GM10248 (cell line): ENCODE data around the gene CHDH.

Experiments
- CTCF ChIA-PET: fragments of 300-600 bp; sonication (Branson Sonifier 250); formaldehyde crosslinking; extraction: SDS; loops from one replicate; lab custom pipeline; 2021; ENCODE audit warnings: antibody characterized with exemption; lab: Yijun Ruan, JAX
- POLR2A ChIA-PET: fragments of 350-650 bp; sonication (Branson Sonifier 250); formaldehyde crosslinking; extraction: SDS; loops from one replicate; lab custom pipeline; 2020; ENCODE audit warnings: antibody characterized with exemption; lab: Yijun Ruan, JAX
- DNase-seq: peaks from one replicate; pipeline ENCODE4 v3.0.0; 2012; ENCODE audit errors: extremely low spot score
- CTCF ChIP-seq: IDR thresholded peaks from 2 replicates; pipeline ENCODE4 v1.5.1; 2012; ENCODE audit warnings: mild to moderate bottlenecking, low read depth; ENCODE audit errors: extremely low read depth, missing control alignments, control extremely low read depth

CHDH gene

GRCh38 chr3:53813876-53814275 lies 32.3 kb downstream of the CHDH start:
- no peak for TF ChIP-seq CTCF
- POLR2A ChIA-PET = no interaction called here
- CTCF ChIA-PET = no interaction called here
- no peak for DNase-seq

GRCh38 chr3:53813229-53813628 lies 33.0 kb downstream of the CHDH start:
- DNase-seq = no peak
- ChIA-PET POLR2A (no interaction called here), CTCF (no interaction called here)
- TF ChIP-seq CTCF = no peak

- CTCF ChIA-PET = no interaction called here
Measured at GRCh38 chr3:53812434-53812833, 33.8 kb downstream of the CHDH start.

GRCh38 chr3:53811143-53811927 lies 34.9 kb downstream of the CHDH start:
- CTCF ChIA-PET = interaction anchor here (1.0 kb wide), 1 partner anchor 436 kb away, joined by 3 read pairs; no protein-coding TSS in a partner anchor
- POLR2A ChIA-PET = no interaction called here
- no peak for DNase-seq
- TF ChIP-seq CTCF = no peak

More at GRCh38 chr3:53812434-53812833, 33.8 kb downstream of the CHDH start:
- DNase-seq = no peak
- POLR2A ChIA-PET = no interaction called here
- TF ChIP-seq CTCF = no peak

- no peak for TF ChIP-seq CTCF
- ChIA-PET POLR2A (no interaction called here), CTCF (interaction anchor here (1.6 kb wide), 1 partner anchor 12 kb away, joined by 4 read pairs; no protein-coding TSS in a partner anchor)
- no peak for DNase-seq
Measured at GRCh38 chr3:53809764-53810400, 36.3 kb downstream of the CHDH start.

- POLR2A ChIA-PET = no interaction called here
- DNase-seq = no peak
- TF ChIP-seq CTCF = no peak
- CTCF ChIA-PET = interaction anchor here (1.6 kb wide), 1 partner anchor 13 kb away, joined by 4 read pairs; no protein-coding TSS in a partner anchor
Measured at GRCh38 chr3:53809267-53809666, 37.0 kb downstream of the CHDH start.
